Fibroblast of gingiva (primary cell): ENCODE measurements around the gene RAP1GDS1.
A peak's percentile ranks its signal among the peaks of the same experiment; 100 is the strongest.
"Not testable (repeated sequence)": the region's sequence is repeated elsewhere in the genome, so short reads cannot be mapped to it uniquely, and the experiment has no call there.

ENCODE experiments used
- DNase-seq: peaks from one replicate; pipeline ENCODE4 v3.0.0-alpha.2; 2011; ENCODE audit warnings: low read depth

The RAP1GDS1 gene

GRCh38 chr4:98288671-98289070 is 27.5 kb downstream of the RAP1GDS1 start:
- DNase-seq, result not testable (repeated sequence)

GRCh38 chr4:98289375-98289774 is 28.2 kb downstream of the RAP1GDS1 start:
- DNase-seq, result no peak

GRCh38 chr4:98290511-98290910 is 29.3 kb downstream of the RAP1GDS1 start:
- peak; percentile 70 for DNase-seq

- no peak for DNase-seq
These were observed 32.1 kb downstream of the RAP1GDS1 start for GRCh38 chr4:98293104-98293887.

GRCh38 chr4:98298022-98298421 is 36.8 kb downstream of the RAP1GDS1 start:
- DNase-seq, result no peak

GRCh38 chr4:98300706-98301105 is 39.5 kb downstream of the RAP1GDS1 start:
- no peak for DNase-seq

GRCh38 chr4:98305576-98305975 is 44.4 kb downstream of the RAP1GDS1 start:
- DNase-seq, result no peak

GRCh38 chr4:98310867-98311266 is 49.7 kb downstream of the RAP1GDS1 start:
- DNase-seq, result no peak

- DNase-seq, result no peak
These were observed 50.5 kb downstream of the RAP1GDS1 start for GRCh38 chr4:98311656-98312055.

- no peak for DNase-seq
These were observed 53.8 kb downstream of the RAP1GDS1 start for GRCh38 chr4:98314791-98315565.

GRCh38 chr4:98318521-98318920 is 57.3 kb downstream of the RAP1GDS1 start:
- DNase-seq, result no peak

GRCh38 chr4:98319021-98319420 is 57.8 kb downstream of the RAP1GDS1 start:
- DNase-seq, result no peak

GRCh38 chr4:98326168-98326567 is 65.0 kb downstream of the RAP1GDS1 start:
- no peak for DNase-seq

- no peak for DNase-seq
These were observed 66.5 kb downstream of the RAP1GDS1 start for GRCh38 chr4:98327694-98328093.

- not testable (repeated sequence) for DNase-seq
These were observed 68.9 kb downstream of the RAP1GDS1 start for GRCh38 chr4:98329879-98330640.

- DNase-seq, result no peak
These were observed 70.8 kb downstream of the RAP1GDS1 start for GRCh38 chr4:98332017-98332416.

- DNase-seq, result no peak
These were observed 73.3 kb downstream of the RAP1GDS1 start for GRCh38 chr4:98334461-98334860.

- DNase-seq, result no peak
These were observed 77.7 kb downstream of the RAP1GDS1 start for GRCh38 chr4:98338761-98339438.

- DNase-seq, result peak; percentile 30
These were observed 80.1 kb downstream of the RAP1GDS1 start for GRCh38 chr4:98341309-98341708.

GRCh38 chr4:98343626-98344025 is 82.4 kb downstream of the RAP1GDS1 start:
- DNase-seq, result peak; percentile 13

GRCh38 chr4:98345838-98346237 is 84.7 kb downstream of the RAP1GDS1 start:
- DNase-seq, result no peak

GRCh38 chr4:98352396-98352795 is 91.2 kb downstream of the RAP1GDS1 start:
- DNase-seq, result no peak
